CD4-positive, alpha-beta T cell treated with Interleukin-2 at 100 ng/mL for 4 hours (primary cell): ENCODE data around the gene KIAA0513.
A peak's percentile ranks its signal among the peaks of the same experiment; 100 is the strongest.

Experiments used
- DNase-seq: peaks from one replicate; pipeline ENCODE4 v3.0.0-alpha.2; 2020; ENCODE audit warnings: low spot score

KIAA0513 gene

DNA sequence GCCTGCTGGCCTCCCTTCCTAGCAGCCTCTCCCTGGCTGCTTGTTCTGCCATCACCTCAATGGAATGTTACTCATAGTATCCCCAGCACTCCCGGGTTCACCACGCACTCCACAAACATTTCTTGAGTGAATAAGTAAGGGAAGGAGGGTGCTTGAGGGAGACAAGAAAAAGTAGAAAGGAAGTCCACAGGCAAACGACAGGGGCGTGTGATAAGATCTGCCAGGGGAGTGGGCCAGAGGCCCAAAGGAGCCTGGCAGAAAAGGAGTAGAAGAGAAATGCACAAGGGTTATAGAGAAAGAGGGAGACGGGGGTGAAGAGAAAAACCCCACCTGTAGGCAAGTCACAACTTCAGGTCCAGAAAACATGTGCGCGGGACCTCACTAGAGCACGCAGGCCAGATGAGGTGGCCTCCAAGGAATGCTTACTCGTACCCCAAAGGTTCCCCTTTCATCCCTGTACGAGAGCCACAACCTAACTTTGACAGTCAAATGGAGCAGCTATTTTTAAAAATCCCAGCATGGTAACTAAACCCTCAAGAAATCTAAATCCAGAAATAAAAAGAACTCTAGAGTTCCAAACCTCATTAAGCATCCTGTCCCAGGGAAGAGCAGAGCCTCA lies 22.9 kb upstream of the KIAA0513 start:
- DNase-seq, result no peak

GRCh38 chr16:85005285-85006069 lies 22.1 kb upstream of the KIAA0513 start:
- DNase-seq, result no peak

DNA sequence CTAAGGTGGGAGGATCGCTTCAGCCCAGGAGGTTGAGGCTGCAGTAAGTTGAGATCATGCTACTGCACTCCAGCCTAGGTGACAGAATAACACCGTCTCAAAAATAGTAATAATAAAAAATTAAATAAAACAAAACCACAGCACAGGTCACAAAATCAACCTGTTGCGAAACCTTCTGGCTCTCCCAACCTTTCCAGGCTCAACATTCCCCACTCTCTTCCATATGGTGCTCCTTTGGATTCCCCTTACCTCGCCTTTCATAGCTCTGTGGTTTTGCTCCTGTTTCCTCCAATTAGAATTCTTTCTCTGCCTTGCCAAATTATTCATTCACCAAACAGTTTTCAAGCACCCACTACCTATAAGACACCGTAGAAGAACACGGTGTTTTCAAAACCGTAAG lies 21.0 kb upstream of the KIAA0513 start:
- DNase-seq, result no peak

DNA sequence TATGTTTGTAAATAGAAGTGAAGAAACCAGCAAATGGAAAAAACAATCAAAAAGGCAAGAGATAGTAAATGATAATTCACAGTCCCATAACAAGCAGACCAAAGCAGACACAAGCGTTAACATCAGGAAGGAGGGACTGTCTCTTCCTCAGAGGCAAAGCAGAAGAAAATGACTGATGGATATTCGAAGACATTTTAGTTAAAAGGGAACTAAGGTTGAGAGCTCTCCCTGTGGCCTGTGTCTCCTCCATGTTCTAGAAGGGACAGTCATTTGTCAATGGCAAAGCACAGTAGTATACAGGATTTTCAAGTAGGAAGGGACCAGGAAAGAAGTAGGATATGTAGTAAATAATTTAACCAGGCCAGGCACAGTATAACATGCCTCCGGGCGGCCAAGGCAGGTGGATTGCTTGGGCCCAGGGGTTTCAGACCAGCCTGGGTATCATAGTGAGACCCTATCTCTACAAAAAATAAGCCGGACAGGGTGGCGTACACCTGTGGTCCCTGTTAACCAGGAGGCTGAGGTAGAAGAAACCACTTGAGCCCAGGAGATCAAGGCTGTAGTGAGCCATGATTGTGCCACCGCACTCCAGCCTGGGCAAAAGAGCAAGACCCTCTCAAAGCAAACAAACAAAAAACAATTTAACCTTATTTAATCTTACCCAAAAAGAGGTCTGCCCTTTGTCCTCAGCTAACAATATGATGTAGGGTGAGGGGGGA lies 19.9 kb upstream of the KIAA0513 start:
- no peak for DNase-seq

- DNase-seq, result no peak
Measured at GRCh38 chr16:85008271-85008670, 19.3 kb upstream of the KIAA0513 start.

DNA sequence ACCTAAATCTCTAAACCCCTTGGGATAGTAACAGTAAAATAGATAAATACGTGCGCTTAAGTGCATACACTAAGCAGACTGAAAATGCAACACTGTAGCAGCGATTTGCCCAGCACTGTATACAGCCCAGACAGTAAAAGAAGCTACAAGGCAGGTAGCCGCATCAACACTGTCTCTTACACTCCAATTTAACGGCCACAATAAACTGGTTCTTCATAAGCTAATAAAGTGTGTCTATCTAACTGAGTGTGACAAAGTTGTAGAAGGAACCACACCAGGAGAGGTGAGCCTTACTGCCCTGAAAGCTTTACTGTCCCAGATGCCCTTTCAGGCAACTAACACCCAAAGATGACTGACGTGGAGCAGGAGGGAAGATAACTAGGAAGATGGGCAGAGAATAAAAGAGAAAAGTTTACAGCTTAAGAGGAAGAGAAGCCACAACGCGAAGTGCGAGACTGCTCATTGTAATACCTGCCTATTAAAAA lies 17.1 kb upstream of the KIAA0513 start:
- DNase-seq, result no peak

DNA sequence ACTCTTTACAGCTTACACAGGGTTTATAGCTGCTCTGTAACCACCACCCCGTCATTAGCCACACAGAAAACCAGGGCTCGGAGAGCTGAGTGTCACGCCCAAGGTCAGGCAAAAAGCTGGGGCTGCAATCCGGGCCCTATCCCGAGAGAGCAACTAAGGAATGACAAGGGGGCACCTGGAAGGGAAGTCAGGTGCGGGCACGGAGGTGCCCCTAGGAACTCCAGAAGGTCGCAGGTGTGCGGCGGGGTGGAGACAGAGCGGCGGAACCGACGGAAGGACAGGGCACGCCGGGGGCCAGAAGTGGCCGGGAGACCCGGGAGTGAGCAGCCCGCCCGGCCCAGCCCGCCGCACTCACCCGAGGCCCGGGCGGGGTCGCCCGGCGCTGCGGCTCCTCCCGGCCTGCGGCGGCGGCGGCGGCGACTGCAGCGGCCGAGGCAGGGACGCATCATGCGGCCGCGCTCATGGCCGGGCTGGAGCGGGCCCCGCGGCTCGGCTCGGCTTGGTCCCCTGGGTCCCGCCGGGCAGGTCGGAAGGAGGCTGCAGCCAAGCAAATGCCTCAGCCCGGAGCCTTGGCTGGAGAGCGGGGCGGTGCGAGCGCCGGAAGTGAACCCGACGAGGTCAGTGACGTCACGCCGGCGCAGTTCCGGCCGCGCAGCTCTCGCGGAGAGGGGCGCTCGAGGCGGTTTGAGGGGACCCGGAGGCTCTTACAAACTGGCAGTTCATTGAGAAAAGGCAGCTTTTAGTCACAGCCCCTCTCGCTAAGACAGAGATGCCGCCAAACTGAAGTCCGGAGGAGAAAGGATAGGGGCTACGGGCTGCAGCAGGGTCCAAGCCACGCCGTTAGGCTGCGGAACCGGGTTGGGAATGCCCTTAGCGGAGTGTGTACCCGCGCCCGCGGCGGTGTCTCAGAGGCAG lies 16.4 kb upstream of the KIAA0513 start, which contains the start of gene ZDHHC7:
Gene ZDHHC7, minus strand, starts transcription at position 605 of the 915 bp plus-strand sequence. CDS start 20,917 bp downstream, outside the sequence.
- peak; percentile 84 for DNase-seq

- DNase-seq, result no peak
Measured at GRCh38 chr16:85011846-85012284, 15.7 kb upstream of the KIAA0513 start.

DNA sequence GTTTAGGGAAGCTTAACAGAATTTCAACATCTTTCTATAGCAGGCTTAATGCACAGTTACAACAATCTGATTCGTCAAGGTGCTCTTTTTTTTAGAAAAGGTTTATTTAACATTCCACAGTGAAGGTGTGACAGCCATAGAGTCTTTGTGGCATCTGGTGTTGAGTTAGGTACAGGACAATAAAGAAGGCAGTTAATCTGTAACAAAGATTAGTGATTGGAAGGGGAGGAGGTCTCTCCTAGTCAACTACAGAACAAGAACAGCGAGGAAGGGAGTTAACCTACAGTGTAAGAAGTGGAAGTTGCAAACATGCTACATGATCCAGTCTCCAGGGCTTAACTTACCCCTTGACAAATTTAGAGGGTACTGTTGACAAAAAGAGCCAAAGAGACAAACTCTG lies 13.3 kb upstream of the KIAA0513 start:
- no peak for DNase-seq

DNA sequence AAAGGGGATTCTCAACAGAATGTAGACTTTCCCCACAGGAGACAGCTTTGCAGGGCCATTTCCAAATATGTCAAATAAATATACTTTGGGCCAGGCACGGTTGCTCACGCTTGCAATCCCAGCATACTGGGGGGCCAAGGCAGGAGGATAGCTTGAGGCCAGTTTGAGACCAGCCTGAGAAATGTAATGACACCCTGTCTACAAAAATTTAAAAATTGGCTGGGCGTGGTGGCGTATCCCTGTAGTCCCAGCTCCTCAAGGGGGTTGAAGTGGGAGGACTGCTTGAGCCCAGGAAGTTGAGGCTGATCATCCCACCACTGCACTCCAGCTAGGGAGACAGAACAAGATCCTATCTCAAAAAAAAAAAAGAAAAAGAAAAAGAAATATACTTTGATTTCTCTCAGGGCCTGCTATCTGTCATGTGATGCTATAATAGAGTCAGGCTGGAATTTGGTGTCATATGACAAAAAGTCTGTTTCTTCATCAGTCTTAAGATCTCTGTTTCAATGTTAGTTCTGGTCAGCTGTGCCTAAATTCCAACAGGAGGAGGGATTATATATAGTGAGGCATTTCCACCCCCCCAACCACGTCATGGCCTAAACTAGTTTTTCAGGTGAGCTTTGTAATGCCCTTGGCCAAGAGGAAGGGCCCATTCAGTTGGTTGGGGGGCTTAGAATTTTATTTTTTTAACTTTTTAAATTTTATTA lies 12.0 kb upstream of the KIAA0513 start:
- no peak for DNase-seq

- DNase-seq, result peak; percentile 16
Measured at GRCh38 chr16:85017151-85017550, 10.4 kb upstream of the KIAA0513 start.

DNA sequence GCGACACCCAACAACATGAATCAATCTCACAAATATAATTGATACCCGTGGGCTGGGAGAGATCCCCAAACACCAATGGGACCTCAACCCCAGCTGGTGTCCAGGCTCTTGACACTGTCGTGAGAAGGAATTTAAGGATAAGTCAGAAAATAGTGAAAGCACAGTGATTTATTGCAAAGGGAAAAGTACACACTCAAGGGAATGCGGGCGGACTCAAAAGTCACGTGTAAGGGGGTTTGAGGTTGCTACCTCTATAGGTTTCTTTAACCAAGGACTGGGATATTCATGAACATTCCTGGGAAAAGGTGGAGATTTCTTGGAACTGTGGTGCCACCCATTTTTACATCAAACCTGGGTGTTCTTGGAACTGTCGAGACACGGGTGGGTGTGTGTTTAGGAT lies 10.0 kb upstream of the KIAA0513 start:
- DNase-seq, result no peak

DNA sequence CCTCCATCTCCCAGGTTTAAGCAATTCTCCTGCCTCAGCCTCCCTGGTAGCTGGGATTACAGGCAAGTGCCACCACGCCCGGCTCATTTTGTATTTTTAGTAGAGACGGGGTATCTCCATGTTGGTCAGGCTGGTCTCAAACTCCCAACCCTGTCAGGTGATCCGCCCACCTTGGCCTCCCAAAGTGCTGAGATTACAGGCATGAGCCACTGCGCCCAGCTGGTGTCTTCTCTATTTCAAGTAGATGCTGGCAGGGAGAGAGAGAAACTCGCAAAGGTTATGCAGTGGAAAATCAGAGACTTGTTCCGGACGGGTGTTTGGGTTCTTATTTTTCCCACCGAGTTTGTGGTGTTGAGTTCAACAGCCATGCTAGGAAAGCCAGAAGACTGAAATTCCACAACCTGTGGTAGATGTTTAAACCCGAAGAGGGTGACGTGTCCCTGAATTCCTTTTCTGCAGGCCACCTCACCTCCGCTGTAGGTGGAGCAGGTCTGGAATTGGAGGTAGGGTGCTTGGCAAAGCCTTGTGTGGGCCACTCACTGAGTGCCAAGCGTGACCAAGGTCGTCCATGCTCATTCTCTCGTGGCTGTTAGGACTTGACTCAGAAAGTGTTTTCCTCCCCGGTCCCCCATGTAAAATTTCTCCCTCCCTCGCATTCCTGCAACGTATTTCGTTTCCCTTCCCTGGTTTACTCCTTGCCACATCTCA lies 8.9 kb upstream of the KIAA0513 start:
- DNase-seq, result no peak

DNA sequence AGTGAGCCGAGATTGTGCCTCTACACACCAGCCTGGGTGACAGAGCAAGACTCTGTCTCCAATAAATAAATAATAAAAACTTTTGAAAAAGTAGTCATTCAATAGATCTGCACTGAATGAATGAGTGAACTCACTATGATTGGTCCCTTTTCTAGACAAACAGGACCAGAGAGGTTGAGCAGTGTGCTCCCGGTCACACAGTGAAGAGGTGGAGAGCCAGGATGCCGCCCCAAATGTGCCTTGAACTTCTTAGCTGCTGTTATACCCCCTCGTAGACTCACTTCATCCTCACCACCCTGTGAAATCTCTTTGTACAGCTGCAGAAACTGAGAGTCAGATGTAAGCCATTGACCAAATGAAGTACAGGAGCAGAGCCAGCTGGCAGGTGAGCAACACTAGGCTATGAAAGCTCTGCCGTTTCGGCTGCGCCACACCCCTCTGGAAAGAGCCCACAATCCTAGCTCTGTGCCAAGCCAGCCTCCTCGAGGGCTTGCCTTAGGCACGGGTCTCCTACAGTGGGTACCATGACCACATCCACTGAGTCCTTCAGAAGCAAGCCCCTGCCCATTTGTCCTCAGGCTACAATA lies 7.8 kb upstream of the KIAA0513 start:
- no peak for DNase-seq

DNA sequence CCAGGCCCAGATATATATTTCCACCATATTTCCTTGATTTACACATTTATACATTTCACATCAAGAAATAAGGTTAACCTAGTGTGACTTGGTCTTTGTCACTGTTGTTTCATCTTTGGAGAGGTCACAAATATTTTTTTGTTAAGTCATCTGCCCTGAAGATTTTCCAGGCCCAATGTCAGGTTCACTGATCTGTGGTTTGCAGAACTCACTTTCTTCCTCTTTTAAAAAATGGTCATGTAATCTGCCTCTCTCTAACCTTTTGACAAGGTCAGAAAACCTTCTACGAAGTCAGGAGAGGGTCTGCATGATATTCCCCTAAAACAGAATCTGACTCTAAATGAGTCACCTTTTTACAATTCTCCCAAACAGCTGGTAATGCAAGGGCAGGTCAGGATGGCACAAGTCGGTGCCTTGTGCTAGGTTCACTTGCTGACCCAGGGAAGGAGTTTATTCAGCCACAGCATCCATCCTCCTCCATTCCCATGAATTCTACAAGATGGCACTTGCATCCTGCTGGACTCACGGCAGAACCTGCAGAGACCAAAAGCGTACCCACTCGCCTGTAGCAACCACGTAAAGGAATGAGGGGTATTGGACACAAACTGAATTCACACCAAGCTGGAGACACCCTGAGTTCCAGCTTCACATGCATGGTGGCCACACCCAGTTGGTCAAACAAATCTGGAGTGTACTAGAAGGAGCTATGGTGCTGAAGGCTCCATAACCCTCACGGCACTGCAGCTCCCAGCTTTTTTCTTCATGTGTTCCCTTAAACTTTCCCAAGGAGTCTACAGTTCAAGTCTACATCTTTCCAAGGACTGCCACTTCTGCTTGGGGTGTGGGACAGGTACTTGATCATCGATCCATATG lies 1.6 kb upstream of the KIAA0513 start:
- no peak for DNase-seq

DNA sequence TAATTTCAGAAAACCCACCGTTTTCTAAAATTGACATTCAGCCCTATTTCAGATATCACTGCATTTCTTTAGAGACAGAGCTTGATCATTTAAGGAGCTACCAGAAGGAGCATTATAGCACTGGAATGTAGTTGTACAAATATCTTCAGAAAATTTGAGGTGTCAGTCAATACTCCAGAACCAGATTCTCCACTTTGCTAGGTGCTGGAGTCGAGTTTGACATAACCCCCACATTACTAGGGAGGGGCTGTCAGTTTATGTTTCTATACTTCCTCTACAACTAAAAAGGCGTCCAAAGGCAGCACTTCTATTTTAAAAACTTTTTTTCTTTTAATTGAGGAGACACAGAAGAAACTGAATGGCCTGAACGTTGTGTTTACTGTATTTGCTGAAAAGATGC lies 892 bp upstream of the KIAA0513 start:
- DNase-seq, result no peak

DNA sequence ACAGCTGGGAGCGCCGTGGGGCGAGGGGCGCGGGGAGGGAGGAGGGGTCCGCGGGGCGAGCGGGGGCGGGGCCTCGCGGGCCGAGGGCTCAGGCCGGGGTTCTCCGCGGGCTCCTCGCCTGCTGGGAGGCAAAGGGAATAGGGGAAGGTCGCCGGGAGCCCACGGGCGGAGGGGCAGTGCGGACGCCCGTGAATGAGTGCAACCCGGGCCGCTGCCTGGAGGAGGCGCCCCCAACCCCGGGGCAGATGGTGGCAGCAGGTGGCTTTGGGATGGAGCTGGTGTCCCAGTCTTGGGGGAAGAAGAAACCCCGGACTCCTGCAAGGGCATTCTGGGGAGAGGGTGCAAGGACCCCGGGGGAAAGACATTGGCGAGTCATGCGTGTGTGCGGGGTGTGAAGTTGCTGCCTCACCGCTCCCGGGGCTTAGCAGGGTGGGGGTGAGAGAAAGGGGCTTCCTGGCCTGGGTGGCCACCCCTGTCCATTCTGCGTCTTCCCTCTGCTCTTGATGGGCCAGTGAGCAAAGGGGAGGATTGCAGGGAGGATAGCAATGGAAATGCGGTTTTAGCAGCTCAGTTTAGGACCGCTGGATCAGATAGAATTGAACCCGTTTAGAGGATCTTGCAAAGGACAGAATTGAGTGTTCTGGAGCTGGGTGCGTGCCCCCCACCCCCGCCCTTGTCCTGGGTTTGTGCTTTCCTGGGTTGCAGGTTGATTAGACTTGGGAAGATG lies 526 bp downstream of the KIAA0513 start:
- DNase-seq, result peak; percentile 7

- DNase-seq, result peak; percentile 84
Measured at GRCh38 chr16:85028685-85029407, 1.3 kb downstream of the KIAA0513 start.
